NCI-H146 treated with DMSO at 0.1 percent for 48 hours (cell line): ENCODE results near the gene NUP205.

ENCODE experiments used
- DNase-seq: peaks from one replicate; lab custom pipeline; 2025; ENCODE audit not compliant: unreplicated experiment; lab: John Stamatoyannopoulos, UW

Gene NUP205

DNA sequence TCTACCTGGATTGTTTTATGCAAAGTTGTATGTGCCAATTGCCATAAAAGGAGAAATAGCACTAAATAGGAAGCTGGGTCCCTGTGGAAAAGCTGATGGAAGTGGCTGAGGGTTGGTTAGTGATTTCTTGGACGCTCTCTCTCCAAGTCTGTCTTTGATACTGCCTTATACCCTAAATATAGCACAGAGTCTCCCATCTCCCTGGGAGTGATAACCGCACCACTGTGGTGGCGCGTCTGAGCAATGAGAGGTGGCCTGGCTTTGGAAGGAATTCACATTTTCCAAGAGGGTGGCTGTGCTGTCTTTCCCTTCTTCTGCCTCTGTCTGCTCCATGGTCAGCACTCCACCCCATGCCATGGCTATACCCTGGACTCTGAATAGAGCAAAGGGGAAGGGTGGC lies 135.8 kb downstream of the NUP205 start:
- no peak for DNase-seq

DNA sequence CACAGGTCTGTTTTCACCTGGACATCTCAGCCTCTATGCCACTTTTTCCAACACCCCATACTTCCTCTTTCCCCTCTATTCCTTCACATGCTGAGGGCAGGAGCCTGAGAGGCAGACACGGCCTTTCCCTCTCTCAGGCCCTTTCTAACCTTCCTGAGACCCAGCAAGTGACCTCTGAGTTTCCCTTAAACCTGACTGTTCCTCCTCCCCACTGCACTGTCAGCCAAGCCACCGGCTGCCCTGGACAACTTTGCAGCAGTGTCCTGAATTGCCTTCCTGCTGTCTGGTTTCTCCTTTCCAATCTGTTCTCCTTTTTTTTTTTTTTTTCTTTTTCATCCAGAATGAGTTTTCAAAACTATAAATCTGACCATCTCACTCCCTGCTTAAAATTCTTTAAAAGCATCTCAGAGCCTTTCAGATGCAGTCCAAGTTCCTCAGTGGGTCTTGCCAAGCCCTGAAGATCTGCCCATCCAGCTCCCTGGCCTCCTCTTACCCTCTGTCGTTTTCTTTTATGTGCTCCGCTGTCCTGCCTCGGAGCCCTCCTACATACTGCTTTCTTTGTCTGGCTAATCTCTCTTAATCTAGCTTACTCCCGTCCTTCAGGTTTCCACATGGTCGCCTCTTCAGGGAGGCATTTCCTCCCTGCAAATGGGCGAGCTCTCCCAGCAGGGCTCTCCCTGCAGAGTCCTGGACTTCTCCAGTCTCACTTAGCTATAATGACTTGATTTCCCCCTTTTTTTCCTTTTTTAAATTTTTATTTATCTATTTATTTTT lies 139.7 kb downstream of the NUP205 start:
- no peak for DNase-seq
